ENCODE results near the gene CPSF4.
"Not testable (repeated sequence)": the region's sequence is repeated elsewhere in the genome, so short reads cannot be mapped to it uniquely, and the experiment has no call there.

CPSF4 gene

DNA sequence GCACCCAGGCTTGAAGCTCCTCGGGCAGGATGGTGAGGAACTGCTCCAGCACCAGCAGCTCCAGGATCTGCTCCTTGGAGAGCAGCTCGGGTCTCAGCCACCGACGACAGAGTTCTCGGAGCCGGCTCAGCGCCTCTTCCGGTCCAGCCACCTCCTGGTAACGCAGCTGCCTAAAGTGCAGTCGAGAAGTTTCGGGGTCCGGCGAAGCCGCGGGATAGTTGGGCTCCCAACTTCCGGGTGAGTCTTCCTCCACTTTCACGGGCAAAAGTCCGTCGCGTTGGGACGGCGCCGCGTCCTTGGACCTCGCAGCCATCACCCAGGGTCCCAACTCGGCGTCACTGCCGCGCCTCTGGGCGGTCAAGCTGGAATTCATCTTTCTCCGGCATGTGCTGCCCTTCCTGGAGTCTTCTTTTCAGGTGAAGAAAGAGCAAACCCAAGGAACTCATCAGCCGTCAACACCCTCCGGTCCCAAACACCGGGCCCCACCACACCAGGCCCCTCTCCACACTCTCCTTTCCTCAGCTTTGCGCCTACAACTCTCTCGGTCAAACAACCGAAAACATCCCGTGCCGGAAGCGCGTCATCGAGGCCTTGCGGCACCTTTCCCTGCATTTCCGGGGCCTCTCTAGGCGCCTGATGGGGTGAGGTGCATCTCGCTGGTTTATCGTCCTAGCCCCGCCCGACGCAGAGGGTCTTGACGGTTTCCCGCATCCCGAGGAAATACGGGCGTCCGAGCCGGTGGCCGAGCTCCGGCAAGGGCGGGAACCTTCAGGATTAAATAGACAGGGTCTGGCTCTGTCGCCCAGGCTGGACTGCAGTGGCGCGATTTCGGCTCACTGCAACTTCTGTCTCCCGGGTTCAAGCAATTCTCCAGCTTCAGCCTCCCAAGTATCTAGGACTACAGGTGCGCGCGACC, 61.2 kb downstream of the CPSF4 start, which contains the start of gene ZNF394:
ZNF394 (minus strand) TSS at position 561 of the 916 bp plus-strand sequence; CDS start at position 373, 188 bp downstream.
- no peak for FAIRE-seq
- TF ChIP-seq, protein P1, sequence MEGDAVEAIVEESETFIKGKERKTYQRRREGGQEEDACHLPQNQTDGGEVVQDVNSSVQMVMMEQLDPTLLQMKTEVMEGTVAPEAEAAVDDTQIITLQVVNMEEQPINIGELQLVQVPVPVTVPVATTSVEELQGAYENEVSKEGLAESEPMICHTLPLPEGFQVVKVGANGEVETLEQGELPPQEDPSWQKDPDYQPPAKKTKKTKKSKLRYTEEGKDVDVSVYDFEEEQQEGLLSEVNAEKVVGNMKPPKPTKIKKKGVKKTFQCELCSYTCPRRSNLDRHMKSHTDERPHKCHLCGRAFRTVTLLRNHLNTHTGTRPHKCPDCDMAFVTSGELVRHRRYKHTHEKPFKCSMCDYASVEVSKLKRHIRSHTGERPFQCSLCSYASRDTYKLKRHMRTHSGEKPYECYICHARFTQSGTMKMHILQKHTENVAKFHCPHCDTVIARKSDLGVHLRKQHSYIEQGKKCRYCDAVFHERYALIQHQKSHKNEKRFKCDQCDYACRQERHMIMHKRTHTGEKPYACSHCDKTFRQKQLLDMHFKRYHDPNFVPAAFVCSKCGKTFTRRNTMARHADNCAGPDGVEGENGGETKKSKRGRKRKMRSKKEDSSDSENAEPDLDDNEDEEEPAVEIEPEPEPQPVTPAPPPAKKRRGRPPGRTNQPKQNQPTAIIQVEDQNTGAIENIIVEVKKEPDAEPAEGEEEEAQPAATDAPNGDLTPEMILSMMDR (IDR thresholded peaks at IDR 0.05; ENCODE audit: insufficient read depth, missing control alignments) = no peak
- DNase-seq (ENCODE audit: insufficient read length, low spot score) = peak; percentile 93

DNA sequence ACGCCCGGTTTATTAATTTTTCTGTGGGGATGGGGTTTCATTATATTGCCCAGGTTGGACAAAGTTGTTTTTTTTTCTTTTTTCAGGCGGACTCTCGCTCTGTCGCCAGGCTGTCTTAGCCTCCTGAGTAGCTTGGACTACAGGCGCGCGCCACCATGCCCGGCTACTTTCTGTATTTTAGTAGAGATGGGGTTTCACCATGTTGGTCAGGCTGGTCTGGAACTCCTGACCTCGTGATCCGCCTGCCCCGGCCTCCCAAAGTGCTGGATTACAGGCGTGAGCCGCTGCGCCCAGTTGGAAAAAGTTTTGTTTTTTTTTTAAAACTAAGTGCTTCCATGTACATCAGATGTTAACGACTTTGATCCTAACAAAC, 61.9 kb downstream of the CPSF4 start:
- FAIRE-seq = no peak
- TF ChIP-seq, protein P1 (IDR thresholded peaks at IDR 0.05; ENCODE audit: insufficient read depth, missing control alignments) = no peak
- no peak for DNase-seq (ENCODE audit: insufficient read length, low spot score)

DNA sequence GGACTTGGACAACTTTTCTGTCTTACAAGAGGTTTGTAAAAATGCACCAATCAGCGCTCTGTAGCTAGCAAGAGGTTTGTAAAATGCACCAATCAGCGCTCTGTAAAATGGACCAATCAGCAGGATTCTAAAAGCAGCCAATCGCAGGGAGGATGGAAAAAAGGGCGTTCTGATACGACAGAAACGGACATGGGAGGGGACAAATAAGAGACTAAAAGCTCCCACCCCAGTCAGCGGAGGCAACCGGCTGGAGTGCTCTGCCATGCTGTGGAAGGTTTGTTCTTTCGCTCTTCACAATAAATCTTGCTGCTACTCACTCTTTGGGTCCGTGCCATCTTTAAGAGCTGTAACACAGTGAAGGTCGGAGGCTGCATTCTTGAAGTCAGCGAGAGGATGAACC, 62.5 kb downstream of the CPSF4 start:
- not testable (repeated sequence) for DNase-seq (ENCODE audit: insufficient read length, low spot score); FAIRE-seq

DNA sequence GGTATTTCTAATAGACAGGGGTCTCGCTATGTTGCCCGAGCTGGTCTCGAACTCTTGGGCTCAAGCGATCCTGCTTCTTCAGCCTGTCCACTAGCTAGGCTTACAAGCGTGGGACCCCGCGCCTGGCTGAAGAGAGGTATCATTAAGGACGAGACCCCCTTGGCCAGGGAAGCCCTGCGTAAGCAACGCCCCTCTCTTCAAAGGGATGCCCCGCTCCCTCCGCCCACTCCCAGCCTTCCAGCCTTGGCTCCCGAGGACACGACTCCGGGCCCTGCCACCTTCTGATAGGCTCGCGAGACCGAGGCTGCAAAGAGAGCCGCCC, 65.5 kb downstream of the CPSF4 start:
- DNase-seq (ENCODE audit: insufficient read length, low spot score) (peak; percentile 95), FAIRE-seq (no peak)
- TF ChIP-seq, protein P1 (IDR thresholded peaks at IDR 0.05; ENCODE audit: insufficient read depth, missing control alignments) = no peak

DNA sequence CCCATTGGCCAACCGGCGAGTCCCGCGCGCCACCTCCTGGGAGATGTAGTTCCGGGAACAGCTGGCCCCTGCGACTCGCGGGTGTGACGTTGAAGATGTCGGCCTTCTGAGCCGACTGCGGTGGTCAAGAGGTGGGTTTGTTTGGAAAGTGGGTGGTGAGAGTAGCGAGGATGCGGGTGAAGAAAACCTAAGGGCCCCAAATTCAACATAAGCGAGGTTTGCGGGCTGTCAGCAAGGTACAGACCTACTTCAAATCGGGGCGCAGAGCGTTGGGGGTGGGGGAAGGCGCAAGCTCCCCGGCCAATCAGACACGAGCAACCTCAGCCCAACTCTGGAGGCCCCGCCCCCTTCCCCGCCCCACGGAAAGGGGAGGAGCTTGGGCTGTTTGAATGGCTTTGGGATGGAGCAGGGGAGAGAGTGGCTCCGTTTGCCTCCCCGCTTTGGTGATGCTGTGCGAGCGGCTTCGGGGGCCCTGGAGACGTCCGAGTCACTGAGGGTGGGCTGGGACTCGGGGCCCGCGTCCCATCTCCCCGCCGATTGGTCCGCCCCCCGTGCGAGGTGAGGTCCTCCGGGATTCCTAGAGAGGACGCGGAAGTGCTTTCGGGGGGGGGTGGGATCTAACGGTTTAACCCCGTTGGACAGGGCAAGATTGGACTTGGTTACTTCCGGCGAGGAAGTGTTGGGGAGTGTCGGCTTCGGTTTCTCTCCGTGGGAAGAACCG, 66.0 kb downstream of the CPSF4 start, which contains the start of gene ZKSCAN5:
ZKSCAN5 (plus strand) TSS at position 60 of the 721 bp plus-strand sequence. CDS start 1,383 bp downstream, outside the sequence.
- TF ChIP-seq, protein P1 (IDR thresholded peaks at IDR 0.05; ENCODE audit: insufficient read depth, missing control alignments) = no peak
- DNase-seq (ENCODE audit: insufficient read length, low spot score) (peak; percentile 67), FAIRE-seq (no peak)

DNA sequence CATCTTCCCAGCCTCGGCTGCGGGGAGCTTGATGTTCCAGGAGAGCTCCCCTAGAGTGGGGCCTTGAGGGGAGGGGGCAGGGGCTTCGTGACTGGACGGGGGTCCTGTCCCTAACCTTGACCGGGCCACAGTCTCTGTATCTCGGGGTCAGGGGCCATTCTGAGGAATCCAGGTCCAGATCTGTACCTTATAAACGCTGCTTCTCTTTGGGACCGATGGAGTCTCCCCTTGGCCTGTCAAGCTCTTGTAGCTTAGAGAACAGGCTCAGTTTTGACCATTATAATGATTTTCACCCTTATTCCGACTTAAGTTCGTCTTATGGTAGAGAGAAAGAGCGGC, 66.5 kb downstream of the CPSF4 start:
- no peak for DNase-seq (ENCODE audit: insufficient read length, low spot score)
- FAIRE-seq = no peak
- TF ChIP-seq, protein P1 (IDR thresholded peaks at IDR 0.05; ENCODE audit: insufficient read depth, missing control alignments) = no peak

Data from D721Med (cell line).